OCI-LY3 (cell line): ENCODE results near the gene SBSN.

ENCODE experiments used
- H2AFZ ChIP-seq: fragments of 200-600, 300-600 bp; shearing (Covaris generic); 2 replicates; pipeline ENCODE4 v1.6.0; 2014; ENCODE audit warnings: antibody characterized with exemption, low read depth, low read length
- H3K27ac ChIP-seq: fragments of 200-600, 300-600 bp; sonication (generic); 2 replicates; pipeline ENCODE4 v1.5.1; 2014; ENCODE audit warnings: mild to moderate bottlenecking, low read length, moderate library complexity, mixed read lengths
- H3K27me3 ChIP-seq: fragments of 200-600, 300-600 bp; sonication (generic); 2 replicates; pipeline ENCODE4 v1.6.1; 2014; ENCODE audit warnings: low read depth, low read length, mixed read lengths
- H3K36me3 ChIP-seq: fragments of 200-600, 300-600 bp; sonication (generic); replicated peaks from 2 replicates; pipeline ENCODE3; 2014; ENCODE audit warnings: low read depth, low read length, mixed read lengths
- H3K4me1 ChIP-seq: fragments of 300-600, 200-600 bp; sonication (generic); 2 replicates; pipeline ENCODE4 v1.6.1; 2014; ENCODE audit warnings: low read length, mixed read lengths
- H3K4me2 ChIP-seq: fragments of 200-600, 300-600 bp; sonication (generic); 2 replicates; pipeline ENCODE4 v1.6.1; 2014; ENCODE audit warnings: low read length, mixed read lengths
- H3K4me3 ChIP-seq: fragments of 300-600, 200-600 bp; sonication (generic); 2 replicates; pipeline ENCODE4 v1.5.1; 2014; ENCODE audit warnings: antibody characterized with exemption, mild to moderate bottlenecking, low read length, moderate library complexity
- H3K79me2 ChIP-seq: fragments of 300-600, 200-600 bp; shearing (Covaris generic); 2 replicates; pipeline ENCODE4 v1.6.1; 2014; ENCODE audit warnings: mild to moderate bottlenecking, low read length, mixed read lengths
- H3K9ac ChIP-seq: fragments of 300-600, 200-600 bp; shearing (Covaris generic); 2 replicates; pipeline ENCODE4 v1.6.0; 2014; ENCODE audit warnings: mild to moderate bottlenecking, low read length, moderate library complexity
- H3K9me3 ChIP-seq: fragments of 200-600, 300-600 bp; shearing (Covaris generic); 2 replicates; pipeline ENCODE4 v1.6.1; 2014; ENCODE audit warnings: low read length, mixed read lengths; ENCODE audit not compliant: insufficient read depth
- H4K20me1 ChIP-seq: fragments of 200-600, 300-600 bp; sonication (generic); 2 replicates; pipeline ENCODE4 v1.6.1; 2016; ENCODE audit warnings: low read length, mixed read lengths; ENCODE audit not compliant: insufficient read depth
- EZH2phosphoT487 ChIP-seq: fragments of 200-600 bp; shearing (Covaris generic); IDR thresholded peaks from 2 replicates; pipeline ENCODE4 v1.6.1; 2018; ENCODE audit warnings: antibody characterized with exemption, mixed run types, low read depth
- TF ChIP-seq, protein P1 (sequence below): fragments of 200-600, 300-600 bp; sonication (generic); IDR thresholded peaks from 2 replicates; pipeline ENCODE4 v1.5.1; 2014; ENCODE audit warnings: antibody characterized with exemption, low read length, low read depth

Gene SBSN

DNA sequence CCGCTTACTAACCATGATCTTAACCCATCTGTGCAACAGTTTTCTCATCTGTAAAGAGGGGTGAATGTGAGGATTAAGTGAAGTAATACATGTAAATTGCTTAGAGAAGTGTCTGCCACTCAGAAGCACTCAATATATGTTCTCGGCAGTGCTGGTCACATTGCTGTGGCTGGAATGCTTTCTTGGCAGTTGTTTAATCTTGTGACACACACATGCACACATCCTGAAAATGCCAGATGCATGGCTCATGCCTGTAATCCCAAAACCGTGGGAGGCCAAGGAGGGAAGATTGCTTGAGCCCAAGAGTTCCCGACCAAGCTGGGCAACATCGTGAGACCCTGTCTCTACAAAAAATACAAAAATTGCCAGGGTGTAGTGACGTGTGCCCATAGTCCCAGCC, 9.8 kb downstream of the SBSN start:
- H3K27me3 ChIP-seq: peaks cover 6% of the 10 kb centered on the region
- no peak overlapping the region for H2AFZ ChIP-seq
- no peak for TF ChIP-seq EZH2phosphoT487
- TF ChIP-seq, protein P1, sequence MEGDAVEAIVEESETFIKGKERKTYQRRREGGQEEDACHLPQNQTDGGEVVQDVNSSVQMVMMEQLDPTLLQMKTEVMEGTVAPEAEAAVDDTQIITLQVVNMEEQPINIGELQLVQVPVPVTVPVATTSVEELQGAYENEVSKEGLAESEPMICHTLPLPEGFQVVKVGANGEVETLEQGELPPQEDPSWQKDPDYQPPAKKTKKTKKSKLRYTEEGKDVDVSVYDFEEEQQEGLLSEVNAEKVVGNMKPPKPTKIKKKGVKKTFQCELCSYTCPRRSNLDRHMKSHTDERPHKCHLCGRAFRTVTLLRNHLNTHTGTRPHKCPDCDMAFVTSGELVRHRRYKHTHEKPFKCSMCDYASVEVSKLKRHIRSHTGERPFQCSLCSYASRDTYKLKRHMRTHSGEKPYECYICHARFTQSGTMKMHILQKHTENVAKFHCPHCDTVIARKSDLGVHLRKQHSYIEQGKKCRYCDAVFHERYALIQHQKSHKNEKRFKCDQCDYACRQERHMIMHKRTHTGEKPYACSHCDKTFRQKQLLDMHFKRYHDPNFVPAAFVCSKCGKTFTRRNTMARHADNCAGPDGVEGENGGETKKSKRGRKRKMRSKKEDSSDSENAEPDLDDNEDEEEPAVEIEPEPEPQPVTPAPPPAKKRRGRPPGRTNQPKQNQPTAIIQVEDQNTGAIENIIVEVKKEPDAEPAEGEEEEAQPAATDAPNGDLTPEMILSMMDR: no peak
- no peaks in the 10 kb centered on the region for H3K36me3 ChIP-seq
- no peak overlapping the region for H3K9ac ChIP-seq
- no peaks in the 10 kb centered on the region for H3K4me1 ChIP-seq
- no peaks in the 10 kb centered on the region for H3K79me2 ChIP-seq
- no peaks in the 10 kb centered on the region for H4K20me1 ChIP-seq
- H3K4me3 ChIP-seq: no peak overlapping the region
- no peaks in the 10 kb centered on the region for H3K9me3 ChIP-seq
- no peak overlapping the region for H3K4me2 ChIP-seq
- no peak overlapping the region for H3K27ac ChIP-seq

DNA sequence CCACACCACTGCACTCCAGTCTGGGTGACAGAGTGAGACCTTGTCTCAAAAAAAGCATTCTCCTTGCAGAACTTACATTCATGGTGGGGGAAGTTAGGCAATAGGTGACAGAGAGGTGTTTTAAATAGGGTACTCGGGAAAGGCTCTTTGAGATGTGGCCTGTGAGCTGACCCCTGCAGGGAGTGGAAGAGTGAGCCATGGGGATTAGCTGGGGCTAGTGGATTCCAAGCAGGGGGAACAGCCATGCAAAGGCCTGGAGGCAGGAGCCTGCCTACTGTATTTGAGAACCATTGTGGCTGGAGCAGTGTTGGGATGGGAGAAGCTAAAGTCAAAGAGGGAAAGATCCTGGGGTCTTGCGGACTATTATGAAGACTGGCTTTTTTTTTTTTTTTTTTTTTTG, 10.8 kb downstream of the SBSN start:
- H2AFZ ChIP-seq: no peak overlapping the region
- H3K4me1 ChIP-seq: no peaks in the 10 kb centered on the region
- no peak overlapping the region for H3K4me2 ChIP-seq
- H3K79me2 ChIP-seq: no peaks in the 10 kb centered on the region
- H3K36me3 ChIP-seq: no peaks in the 10 kb centered on the region
- H3K4me3 ChIP-seq: no peak overlapping the region
- no peaks in the 10 kb centered on the region for H4K20me1 ChIP-seq
- H3K9ac ChIP-seq: no peak overlapping the region
- no peaks in the 10 kb centered on the region for H3K9me3 ChIP-seq
- peaks cover 15% of the 10 kb centered on the region for H3K27me3 ChIP-seq
- no peak for TF ChIP-seq EZH2phosphoT487
- TF ChIP-seq, protein P1: no peak
- no peak overlapping the region for H3K27ac ChIP-seq

DNA sequence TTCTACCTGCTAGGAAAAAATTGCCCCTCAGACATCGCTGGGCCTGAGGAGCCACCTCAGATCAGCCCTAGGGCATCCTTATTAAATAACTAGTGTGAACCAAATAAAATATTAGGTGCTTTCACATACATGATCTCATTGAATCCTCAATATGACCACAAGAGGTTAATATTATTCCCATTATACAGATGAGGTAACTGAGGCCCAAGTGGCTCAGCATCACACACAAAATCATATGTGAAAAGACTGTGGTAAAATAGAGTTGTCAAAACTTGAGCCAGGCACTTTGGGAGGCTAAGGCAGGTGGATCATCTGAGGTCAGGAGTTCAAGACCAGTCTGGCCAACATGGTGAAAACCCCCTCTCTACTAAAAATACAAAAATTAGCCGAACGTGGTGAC, 11.8 kb downstream of the SBSN start:
- H3K27me3 ChIP-seq: peaks cover 17% of the 10 kb centered on the region
- H4K20me1 ChIP-seq: no peaks in the 10 kb centered on the region
- no peak for TF ChIP-seq EZH2phosphoT487
- TF ChIP-seq, protein P1: no peak
- no peak overlapping the region for H3K4me3 ChIP-seq
- no peaks in the 10 kb centered on the region for H3K79me2 ChIP-seq
- H3K27ac ChIP-seq: no peak overlapping the region
- no peak overlapping the region for H2AFZ ChIP-seq
- no peaks in the 10 kb centered on the region for H3K9me3 ChIP-seq
- no peak overlapping the region for H3K9ac ChIP-seq
- no peaks in the 10 kb centered on the region for H3K36me3 ChIP-seq
- H3K4me1 ChIP-seq: no peaks in the 10 kb centered on the region
- H3K4me2 ChIP-seq: no peak overlapping the region

- H3K27ac ChIP-seq: no peak overlapping the region
- no peak for TF ChIP-seq EZH2phosphoT487
- TF ChIP-seq, protein P1: no peak
- H3K9ac ChIP-seq: no peak overlapping the region
- H3K9me3 ChIP-seq: no peaks in the 10 kb centered on the region
- no peaks in the 10 kb centered on the region for H3K36me3 ChIP-seq
- no peaks in the 10 kb centered on the region for H4K20me1 ChIP-seq
- peaks cover 23% of the 10 kb centered on the region for H3K27me3 ChIP-seq
- H3K79me2 ChIP-seq: no peaks in the 10 kb centered on the region
- peaks cover 4% of the 10 kb centered on the region for H3K4me1 ChIP-seq
- H2AFZ ChIP-seq: no peak overlapping the region
- H3K4me3 ChIP-seq: no peak overlapping the region
- no peak overlapping the region for H3K4me2 ChIP-seq
Observed at GRCh38 chr19:35514282-35514809, 13.8 kb downstream of the SBSN start.
